Activated naive CD8-positive, alpha-beta T cell treated with anti-CD3 and anti-CD28 coated beads, Interleukin-2, amount 10 ng/mL, durations not matched to agents 7 days and 5 days (primary cell): ENCODE data around the gene ABCC2. TPM values are rescaled to one million over a fixed set of nuclear protein-coding genes. Genes with fewer than 3 reads are reported as not detected.

Experiments used
- ATAC-seq: fragments of 150-1000 bp; cut with Tn5 transposase; one replicate; pipeline ENCODE4 v1.10.0; 2021; ENCODE audit warnings: low read depth, moderate library complexity
- POLR2A ChIA-PET: fragments of 350-600 bp; sonication (Branson Sonifier 250); formaldehyde crosslinking; loops from one replicate; lab custom pipeline; 2021; ENCODE audit warnings: antibody characterized with exemption; lab: Charles Lee
- DNase-seq: peaks from one replicate; pipeline ENCODE4 v3.0.0; 2021
- H3K27ac Mint-ChIP-seq: one replicate; pipeline ENCODE4 v1.8.0; 2022; ENCODE audit warnings: mild to moderate bottlenecking, mixed read lengths
- H3K27me3 Mint-ChIP-seq: one replicate; pipeline ENCODE4 v1.8.0; 2022; ENCODE audit warnings: mild to moderate bottlenecking, moderate library complexity, mixed read lengths
- H3K36me3 Mint-ChIP-seq: one replicate; pipeline ENCODE4 v1.8.0; 2021; ENCODE audit warnings: mild to moderate bottlenecking, mixed read lengths
- H3K4me1 Mint-ChIP-seq: one replicate; pipeline ENCODE4 v1.8.0; 2021; ENCODE audit warnings: mixed read lengths
- H3K4me3 Mint-ChIP-seq: one replicate; pipeline ENCODE4 v1.8.0; 2022; ENCODE audit warnings: mild to moderate bottlenecking, moderate library complexity, mixed read lengths
- H3K9me3 Mint-ChIP-seq: one replicate; pipeline ENCODE4 v1.8.0; 2021; ENCODE audit warnings: mixed read lengths
- total RNA-seq, 2 experiments: library from RNA; stranded (reverse); gene quantifications; one replicate each; pipeline ENCODE4 v1.2.3, GENCODE V29; 2021

The ABCC2 gene
- total RNA-seq, 2 experiments from 2014 or later, result 2.4 to 2.5 TPM

DNA sequence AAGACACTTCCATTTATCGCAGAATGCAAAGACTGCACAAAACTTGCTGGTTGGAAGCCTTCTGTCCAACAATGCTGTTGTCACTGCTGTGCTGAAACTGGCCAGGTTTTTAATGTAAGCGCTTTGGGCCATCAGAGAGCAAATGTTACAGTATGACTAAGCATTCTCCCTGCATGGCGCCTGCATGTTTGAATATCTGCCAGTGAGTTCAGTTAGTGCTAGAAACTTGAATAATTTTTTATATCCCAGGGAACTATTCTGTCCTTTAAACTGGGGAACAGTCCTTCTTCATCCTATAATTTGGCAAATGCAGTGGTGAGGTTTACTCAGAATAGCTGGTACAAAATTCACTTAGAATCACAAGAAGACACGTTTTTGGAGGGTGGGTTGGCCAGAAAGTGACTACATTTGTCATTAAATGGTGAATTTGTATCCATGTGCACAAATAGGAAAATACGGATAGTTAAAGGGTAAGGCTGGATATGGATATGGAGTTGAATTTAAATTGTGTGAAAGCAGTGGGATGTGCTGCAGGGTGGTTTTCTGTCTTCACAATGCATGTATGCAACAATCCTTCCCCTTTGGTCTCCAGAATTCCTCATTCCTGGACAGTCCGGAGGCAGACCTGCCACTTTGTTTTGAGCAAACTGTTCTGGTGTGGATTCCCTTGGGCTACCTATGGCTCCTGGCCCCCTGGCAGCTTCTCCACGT is 1.7 kb downstream of the ABCC2 start:
- Mint-ChIP-seq H3K36me3 (no peaks in the 10 kb centered on the region), H3K4me1 (peaks cover 7% of the 10 kb centered on the region), H3K4me3 (no peak overlapping the region), H3K9me3 (no peaks in the 10 kb centered on the region), H3K27ac (no peak overlapping the region), H3K27me3 (no peaks in the 10 kb centered on the region)
- POLR2A ChIA-PET, result no interaction called here
- ATAC-seq (no peak), DNase-seq (no peak)

DNA sequence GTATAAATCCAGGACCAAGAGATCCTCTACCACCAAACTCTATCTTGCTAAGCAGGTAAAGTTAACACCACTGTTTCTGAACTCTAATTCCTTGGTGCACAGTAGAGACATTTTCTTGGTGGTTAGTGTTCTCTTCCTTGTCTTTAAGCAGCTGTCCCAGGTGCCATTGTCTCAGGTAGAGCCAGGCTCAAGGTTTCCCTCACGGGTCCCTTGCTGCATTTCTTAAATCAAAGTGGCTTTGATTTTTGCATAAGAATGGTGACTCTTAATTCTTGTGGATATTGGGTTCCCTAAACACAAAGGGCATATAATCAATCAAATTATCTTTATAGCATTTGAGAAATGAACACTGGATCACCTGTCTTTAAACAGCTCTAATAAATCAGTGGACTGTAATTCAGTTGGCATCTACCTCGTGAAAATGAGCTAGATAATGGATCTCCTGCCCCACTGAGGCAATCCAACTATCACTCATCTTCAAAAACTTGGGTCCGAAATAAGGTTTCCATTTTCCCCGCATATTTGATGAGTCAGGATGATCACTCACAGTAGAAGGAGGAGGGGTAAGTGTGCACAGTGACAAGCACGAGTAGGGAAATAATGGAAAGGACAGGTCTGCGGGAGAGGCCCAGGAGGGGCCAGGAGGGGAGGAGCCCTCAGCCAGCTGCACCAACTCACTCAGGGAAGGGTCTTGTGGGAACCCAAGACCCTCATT is 2.4 kb downstream of the ABCC2 start:
- DNase-seq (no peak), ATAC-seq (no peak)
- H3K9me3 Mint-ChIP-seq, result no peaks in the 10 kb centered on the region
- no peak overlapping the region for H3K27ac Mint-ChIP-seq
- H3K4me3 Mint-ChIP-seq, result no peak overlapping the region
- POLR2A ChIA-PET, result no interaction called here
- H3K4me1 Mint-ChIP-seq, result peaks cover 3% of the 10 kb centered on the region
- H3K27me3 Mint-ChIP-seq, result no peaks in the 10 kb centered on the region
- no peaks in the 10 kb centered on the region for H3K36me3 Mint-ChIP-seq

DNA sequence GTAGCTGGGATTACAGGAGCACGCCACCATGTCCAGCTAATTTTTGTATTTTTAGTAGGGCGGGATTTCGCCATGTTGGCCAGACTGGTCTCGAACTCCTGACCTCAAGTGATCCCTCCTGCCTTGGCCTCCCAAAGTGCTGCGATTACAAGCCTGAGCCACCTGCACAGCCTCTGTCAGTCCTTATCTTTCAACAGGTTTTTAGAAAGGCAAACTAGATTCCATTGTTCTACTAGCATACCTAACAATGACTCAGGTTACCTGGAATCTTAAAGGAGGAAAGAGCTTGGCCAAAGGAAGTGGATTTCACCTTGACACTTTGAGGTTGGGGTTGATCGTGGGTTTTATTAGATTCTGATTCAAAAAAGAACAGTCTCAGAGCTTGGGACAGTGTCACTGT is 3.2 kb downstream of the ABCC2 start:
- H3K36me3 Mint-ChIP-seq, result no peaks in the 10 kb centered on the region
- H3K27me3 Mint-ChIP-seq, result no peaks in the 10 kb centered on the region
- ATAC-seq (no peak), DNase-seq (no peak)
- POLR2A ChIA-PET, result no interaction called here
- H3K9me3 Mint-ChIP-seq, result no peaks in the 10 kb centered on the region
- H3K27ac Mint-ChIP-seq, result no peak overlapping the region
- peaks cover 3% of the 10 kb centered on the region for H3K4me1 Mint-ChIP-seq
- H3K4me3 Mint-ChIP-seq, result no peak overlapping the region

DNA sequence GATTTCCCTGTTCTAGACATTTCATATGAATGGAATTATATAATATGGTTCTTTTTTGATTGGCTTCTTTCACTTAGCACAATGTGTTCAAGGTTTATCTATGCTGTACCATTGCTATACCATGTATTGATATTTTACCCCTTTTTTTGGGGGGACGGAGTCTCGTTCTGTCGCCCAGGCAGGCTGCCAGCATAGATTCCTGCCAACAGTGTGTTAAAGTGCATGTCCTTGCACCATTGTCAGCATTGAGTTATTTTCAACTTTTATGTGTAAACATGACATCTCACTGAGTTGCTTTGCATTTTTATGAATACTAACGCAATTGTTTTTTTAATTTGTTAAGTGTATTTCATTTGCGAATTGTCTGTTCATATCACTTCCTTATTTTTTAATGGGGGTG is 4.9 kb downstream of the ABCC2 start:
- no peaks in the 10 kb centered on the region for H3K27me3 Mint-ChIP-seq
- H3K9me3 Mint-ChIP-seq, result no peaks in the 10 kb centered on the region
- DNase-seq (no peak), ATAC-seq (no peak)
- POLR2A ChIA-PET, result no interaction called here
- H3K4me3 Mint-ChIP-seq, result no peak overlapping the region
- no peaks in the 10 kb centered on the region for H3K36me3 Mint-ChIP-seq
- H3K27ac Mint-ChIP-seq, result no peak overlapping the region
- H3K4me1 Mint-ChIP-seq, result peaks cover 3% of the 10 kb centered on the region

DNA sequence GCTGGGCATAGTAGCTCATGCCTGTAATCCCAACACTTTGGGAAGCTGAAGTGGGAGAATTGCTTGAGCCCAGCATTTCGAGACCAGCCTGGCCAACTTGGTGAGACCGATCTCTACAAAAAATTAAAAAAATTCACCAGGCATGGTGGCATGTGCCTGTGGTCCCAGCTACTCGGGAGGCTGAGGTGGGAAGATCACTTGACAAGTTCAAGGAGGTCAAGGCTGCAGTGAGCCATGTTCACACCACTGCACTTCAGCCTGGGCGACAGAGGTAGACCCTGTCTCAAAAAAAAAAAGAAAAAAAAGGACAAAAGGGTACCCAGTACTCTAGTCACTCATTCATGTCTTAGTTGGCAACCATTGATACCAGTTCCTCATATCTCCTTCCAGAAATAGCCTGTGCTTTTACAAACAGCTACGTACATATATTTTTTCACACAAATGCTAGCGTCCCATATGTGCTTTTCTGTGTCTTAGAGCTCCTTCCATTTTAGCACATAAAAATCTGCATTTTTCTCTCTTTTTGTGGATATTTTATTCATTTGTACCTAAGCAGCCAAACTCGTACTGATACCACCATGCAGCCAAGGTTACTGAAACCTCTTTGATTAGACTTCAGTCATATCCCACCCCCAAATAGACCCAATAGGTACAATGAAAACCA is 5.5 kb downstream of the ABCC2 start:
- Mint-ChIP-seq H3K36me3 (no peaks in the 10 kb centered on the region), H3K27me3 (no peaks in the 10 kb centered on the region), H3K9me3 (no peaks in the 10 kb centered on the region), H3K4me3 (no peak overlapping the region), H3K27ac (no peak overlapping the region), H3K4me1 (peaks cover 3% of the 10 kb centered on the region)
- ATAC-seq (no peak), DNase-seq (no peak)
- POLR2A ChIA-PET, result no interaction called here

DNA sequence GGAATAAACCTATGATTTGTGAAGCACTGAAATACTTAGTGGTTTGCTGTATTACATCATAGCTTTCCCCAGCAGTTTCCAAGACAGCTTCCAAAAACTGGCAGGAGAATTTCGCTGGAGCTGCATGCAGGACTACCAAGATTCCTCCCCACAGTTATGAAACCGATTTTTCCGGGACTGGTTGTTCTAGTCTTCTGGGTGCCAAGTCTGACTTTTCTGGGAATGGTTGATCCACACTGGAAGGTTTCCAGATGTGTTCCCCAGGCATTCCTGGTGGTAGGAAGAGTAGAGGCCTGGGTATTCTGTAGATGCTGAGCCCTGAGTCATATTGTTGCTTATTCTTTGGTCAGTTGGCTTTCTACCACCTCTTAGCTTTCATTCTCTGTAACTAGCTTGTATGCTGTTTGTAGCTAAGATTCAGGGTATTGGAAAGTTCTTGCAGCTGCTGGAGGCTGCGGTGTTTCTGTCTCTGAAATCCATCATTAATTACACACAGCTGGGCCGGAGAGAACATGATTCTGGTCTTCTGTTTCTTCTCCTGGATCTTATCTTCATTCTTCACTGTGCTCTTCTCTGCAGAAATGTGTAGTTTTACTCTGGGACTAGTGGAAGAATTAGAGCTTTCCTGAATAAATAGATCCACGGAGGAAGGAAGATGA is 6.3 kb downstream of the ABCC2 start:
- POLR2A ChIA-PET, result no interaction called here
- H3K4me3 Mint-ChIP-seq, result no peak overlapping the region
- ATAC-seq (no peak), DNase-seq (no peak)
- H3K27me3 Mint-ChIP-seq, result no peaks in the 10 kb centered on the region
- no peaks in the 10 kb centered on the region for H3K36me3 Mint-ChIP-seq
- H3K9me3 Mint-ChIP-seq, result no peaks in the 10 kb centered on the region
- no peak overlapping the region for H3K27ac Mint-ChIP-seq
- H3K4me1 Mint-ChIP-seq, result peaks cover 3% of the 10 kb centered on the region

DNA sequence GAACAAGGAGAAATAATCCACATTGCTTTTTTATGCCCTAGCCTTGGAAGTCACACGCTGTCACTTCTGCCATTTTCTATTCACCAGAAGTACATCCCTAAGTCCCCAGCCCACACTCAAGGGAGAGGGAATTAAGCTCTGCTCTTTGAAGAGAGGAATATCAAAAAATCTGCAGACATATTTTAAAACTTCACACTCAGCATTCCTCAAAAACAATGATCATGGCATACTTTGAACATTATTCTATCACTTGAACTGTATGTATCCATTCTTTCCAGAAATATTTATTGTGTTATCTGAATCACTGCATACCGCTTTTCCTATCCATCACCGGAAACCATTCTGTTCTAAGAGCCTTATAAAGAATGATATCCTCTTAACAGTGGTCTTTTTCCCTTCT is 9.4 kb downstream of the ABCC2 start:
- ATAC-seq, result no peak
- Mint-ChIP-seq H3K4me1 (no peaks in the 10 kb centered on the region), H3K9me3 (no peaks in the 10 kb centered on the region), H3K4me3 (no peak overlapping the region), H3K27ac (no peak overlapping the region), H3K27me3 (no peaks in the 10 kb centered on the region), H3K36me3 (no peaks in the 10 kb centered on the region)
- POLR2A ChIA-PET, result no interaction called here
- DNase-seq, result no peak

DNA sequence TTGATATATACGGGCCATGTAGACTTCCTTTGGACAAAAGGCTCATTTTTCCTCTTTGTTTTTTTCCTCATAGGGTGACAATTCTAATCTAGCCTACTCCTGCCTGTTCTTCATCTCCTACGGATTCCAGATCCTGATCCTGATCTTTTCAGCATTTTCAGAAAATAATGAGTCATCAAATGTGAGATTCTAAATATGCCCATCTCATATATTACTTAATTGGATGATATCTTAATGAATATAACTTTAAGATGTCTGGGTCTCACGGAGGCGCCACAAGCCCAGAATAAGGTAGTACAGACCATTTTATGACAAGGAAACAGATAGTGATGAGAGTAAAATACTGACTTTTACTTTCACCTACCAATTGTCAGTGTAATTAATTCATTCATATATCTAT is 11.4 kb downstream of the ABCC2 start:
- H3K27ac Mint-ChIP-seq, result no peak overlapping the region
- no peaks in the 10 kb centered on the region for H3K36me3 Mint-ChIP-seq
- H3K9me3 Mint-ChIP-seq, result no peaks in the 10 kb centered on the region
- POLR2A ChIA-PET, result no interaction called here
- H3K27me3 Mint-ChIP-seq, result no peaks in the 10 kb centered on the region
- H3K4me1 Mint-ChIP-seq, result no peaks in the 10 kb centered on the region
- ATAC-seq (no peak), DNase-seq (no peak)
- H3K4me3 Mint-ChIP-seq, result no peak overlapping the region

DNA sequence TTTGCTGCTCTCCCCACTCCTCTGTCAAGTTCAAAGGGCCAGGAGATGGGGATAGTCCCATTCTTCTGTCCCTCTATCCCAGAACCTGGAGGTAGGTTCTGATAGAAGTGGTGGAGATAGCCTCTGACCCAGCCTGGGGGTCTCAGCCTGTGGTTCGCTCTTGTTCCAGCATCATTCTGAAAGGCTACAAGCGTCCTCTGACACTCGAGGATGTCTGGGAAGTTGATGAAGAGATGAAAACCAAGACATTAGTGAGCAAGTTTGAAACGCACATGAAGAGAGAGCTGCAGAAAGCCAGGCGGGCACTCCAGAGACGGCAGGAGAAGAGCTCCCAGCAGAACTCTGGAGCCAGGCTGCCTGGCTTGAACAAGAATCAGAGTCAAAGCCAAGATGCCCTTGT is 14.5 kb downstream of the ABCC2 start:
- Mint-ChIP-seq H3K4me3 (no peak overlapping the region), H3K27me3 (no peaks in the 10 kb centered on the region), H3K4me1 (no peaks in the 10 kb centered on the region), H3K27ac (no peak overlapping the region), H3K36me3 (no peaks in the 10 kb centered on the region), H3K9me3 (no peaks in the 10 kb centered on the region)
- DNase-seq, result no peak
- no peak for ATAC-seq
- POLR2A ChIA-PET, result no interaction called here

DNA sequence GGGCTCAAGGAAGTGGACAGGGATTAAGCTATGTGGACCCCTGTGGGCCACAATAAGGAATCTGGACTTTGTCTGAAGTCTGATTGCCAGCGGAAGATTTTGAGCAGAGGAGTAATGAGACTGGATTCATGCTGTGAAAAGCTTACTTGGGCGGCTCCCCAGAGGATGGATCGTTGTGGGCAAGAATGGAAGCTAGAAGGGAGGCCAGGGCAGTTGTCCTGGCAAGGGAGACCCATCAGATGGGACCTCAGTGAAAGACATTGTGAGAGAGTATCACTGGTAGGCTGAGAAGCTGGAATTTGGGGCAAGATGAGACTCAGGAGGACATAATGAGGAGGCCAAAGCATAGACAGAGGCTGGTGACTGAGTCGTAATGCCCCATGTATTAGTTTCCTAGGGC is 15.6 kb downstream of the ABCC2 start:
- H3K4me1 Mint-ChIP-seq, result no peaks in the 10 kb centered on the region
- POLR2A ChIA-PET, result interaction anchor here (0.6 kb wide), 1 partner anchor 75 kb away, joined by 3 read pairs; no protein-coding TSS in a partner anchor
- no peaks in the 10 kb centered on the region for H3K27me3 Mint-ChIP-seq
- H3K4me3 Mint-ChIP-seq, result no peak overlapping the region
- H3K9me3 Mint-ChIP-seq, result no peaks in the 10 kb centered on the region
- ATAC-seq, result no peak
- no peak overlapping the region for H3K27ac Mint-ChIP-seq
- no peak for DNase-seq
- H3K36me3 Mint-ChIP-seq, result no peaks in the 10 kb centered on the region

DNA sequence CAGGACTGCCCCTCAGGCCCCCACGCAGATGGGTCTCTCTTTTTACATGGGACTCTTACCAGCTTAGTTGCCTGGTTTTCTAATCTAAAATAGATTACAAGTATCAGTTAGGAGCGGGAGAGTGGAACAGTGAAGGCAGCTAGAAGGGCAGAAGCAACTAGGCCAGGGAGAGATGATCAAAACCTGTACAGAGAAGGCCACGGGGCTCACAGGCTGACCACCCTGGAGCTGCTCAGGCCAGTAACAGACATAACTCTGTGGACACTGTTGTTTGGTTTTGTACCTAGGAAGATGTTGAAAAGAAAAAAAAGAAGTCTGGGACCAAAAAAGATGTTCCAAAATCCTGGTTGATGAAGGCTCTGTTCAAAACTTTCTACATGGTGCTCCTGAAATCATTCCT is 16.5 kb downstream of the ABCC2 start:
- no peaks in the 10 kb centered on the region for H3K27me3 Mint-ChIP-seq
- H3K4me1 Mint-ChIP-seq, result no peaks in the 10 kb centered on the region
- POLR2A ChIA-PET, result no interaction called here
- no peaks in the 10 kb centered on the region for H3K36me3 Mint-ChIP-seq
- no peak overlapping the region for H3K27ac Mint-ChIP-seq
- ATAC-seq (no peak), DNase-seq (no peak)
- no peak overlapping the region for H3K4me3 Mint-ChIP-seq
- H3K9me3 Mint-ChIP-seq, result no peaks in the 10 kb centered on the region

DNA sequence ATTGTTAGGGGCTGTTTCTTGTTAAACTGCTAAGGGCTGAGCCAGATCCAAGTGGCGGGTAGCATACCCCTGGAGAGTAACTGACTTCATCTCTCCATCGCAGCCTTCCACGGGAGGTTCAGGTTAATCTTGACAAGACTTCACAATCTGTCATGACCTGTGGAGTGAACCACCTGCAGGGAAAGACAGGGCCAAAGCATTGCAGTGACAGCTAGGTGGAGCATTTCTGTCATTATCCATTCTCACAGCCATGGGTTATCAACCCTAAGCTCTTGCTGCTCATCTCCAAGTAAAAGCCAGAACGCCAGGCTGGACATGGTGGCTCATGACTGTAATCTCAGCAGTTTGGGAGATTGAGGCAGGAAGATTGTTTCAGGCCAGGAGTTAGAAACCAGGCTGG is 17.2 kb downstream of the ABCC2 start:
- DNase-seq (no peak), ATAC-seq (no peak)
- POLR2A ChIA-PET, result no interaction called here
- Mint-ChIP-seq H3K27me3 (no peaks in the 10 kb centered on the region), H3K4me3 (no peak overlapping the region), H3K27ac (no peak overlapping the region), H3K4me1 (no peaks in the 10 kb centered on the region), H3K9me3 (no peaks in the 10 kb centered on the region), H3K36me3 (no peaks in the 10 kb centered on the region)

DNA sequence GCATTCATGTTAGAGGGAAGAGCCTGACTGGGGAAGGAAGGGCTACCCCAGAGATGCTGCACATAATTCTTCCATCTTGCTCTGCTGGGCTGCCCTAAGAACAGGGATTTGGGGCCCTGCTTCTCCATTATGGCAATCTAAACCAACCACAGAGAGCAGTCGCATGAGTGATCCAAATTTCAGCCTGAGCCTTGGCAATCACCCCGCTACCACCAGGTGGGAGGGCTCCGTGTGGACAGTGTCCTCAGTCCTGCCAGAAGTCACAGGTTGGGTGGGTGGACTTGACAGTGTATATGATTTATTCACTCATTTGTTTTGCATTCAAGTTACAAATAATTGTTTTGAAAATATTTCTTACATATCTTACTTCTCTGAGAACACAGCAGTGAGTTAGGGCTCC is 22.0 kb downstream of the ABCC2 start:
- DNase-seq (no peak), ATAC-seq (no peak)
- POLR2A ChIA-PET, result no interaction called here
- Mint-ChIP-seq H3K27me3 (no peaks in the 10 kb centered on the region), H3K9me3 (no peaks in the 10 kb centered on the region), H3K36me3 (no peaks in the 10 kb centered on the region), H3K27ac (no peak overlapping the region), H3K4me1 (no peaks in the 10 kb centered on the region), H3K4me3 (no peak overlapping the region)
